ENCODE data around the gene PHYH.

PHYH gene

GRCh38 chr10:13306103-13306502, 6.2 kb upstream of the PHYH start:
- Histone ChIP-seq H3K4me2 (ENCODE audit: low read length) (no peak overlapping the region), H3K9me2 (ENCODE audit: low read depth, low read length) (no peaks in the 10 kb centered on the region), H3K9ac (ENCODE audit: low read length) (no peak overlapping the region), H3K27ac (ENCODE audit: low read depth, low read length, poor library complexity, severe bottlenecking) (no peak overlapping the region), H3K4me3 (ENCODE audit: low read depth, low read length, poor library complexity, severe bottlenecking) (no peak overlapping the region), H3K4me1 (ENCODE audit: insufficient read depth, low read length, severe bottlenecking) (peaks cover 9% of the 10 kb centered on the region), H3K79me2 (ENCODE audit: insufficient read depth, low read length) (no peaks in the 10 kb centered on the region), H3F3A (ENCODE audit: insufficient read depth, low read length) (no peaks in the 10 kb centered on the region), H4K20me1 (ENCODE audit: insufficient read depth, low read length) (no peaks in the 10 kb centered on the region), H3K36me3 (ENCODE audit: insufficient read depth, low read length) (no peaks in the 10 kb centered on the region), H3K9me3 (ENCODE audit: low read length) (no peaks in the 10 kb centered on the region), H2AFZ (ENCODE audit: low read length) (no peak overlapping the region), H3K27me3 (ENCODE audit: insufficient read depth, low read length) (no peaks in the 10 kb centered on the region)
- no peak for TF ChIP-seq EZH2 (IDR thresholded peaks at IDR 0.05; ENCODE audit: borderline replicate concordance, low read length)
- no peak for TF ChIP-seq CTCF (IDR thresholded peaks at IDR 0.05; ENCODE audit: low read length)

GRCh38 chr10:13302821-13303555, 3.1 kb upstream of the PHYH start:
- Histone ChIP-seq H3K4me3 (ENCODE audit: low read depth, low read length, poor library complexity, severe bottlenecking) (peak overlapping the region; percentile 58), H2AFZ (ENCODE audit: low read length) (no peak overlapping the region)

GRCh38 chr10:13298748-13299436, 972 bp downstream of the PHYH start:
- Histone ChIP-seq H3K27ac (ENCODE audit: low read depth, low read length, poor library complexity, severe bottlenecking) (no peak overlapping the region), H3K79me2 (ENCODE audit: insufficient read depth, low read length) (no peaks in the 10 kb centered on the region), H3F3A (ENCODE audit: insufficient read depth, low read length) (no peaks in the 10 kb centered on the region), H3K4me3 (ENCODE audit: low read depth, low read length, poor library complexity, severe bottlenecking) (peak overlapping the region; percentile 68), H3K4me2 (ENCODE audit: low read length) (peak overlapping the region; percentile 82), H2AFZ (ENCODE audit: low read length) (no peak overlapping the region), H3K9me3 (ENCODE audit: low read length) (no peaks in the 10 kb centered on the region), H3K9ac (ENCODE audit: low read length) (peak overlapping the region; percentile 74), H3K36me3 (ENCODE audit: insufficient read depth, low read length) (no peaks in the 10 kb centered on the region), H3K27me3 (ENCODE audit: insufficient read depth, low read length) (peaks cover 5% of the 10 kb centered on the region; the same call in 1 of the 2 replicates), H3K9me2 (ENCODE audit: low read depth, low read length) (no peaks in the 10 kb centered on the region), H3K4me1 (ENCODE audit: insufficient read depth, low read length, severe bottlenecking) (peaks cover 15% of the 10 kb centered on the region), H4K20me1 (ENCODE audit: insufficient read depth, low read length) (no peaks in the 10 kb centered on the region)
- TF ChIP-seq EZH2 (IDR thresholded peaks at IDR 0.05; ENCODE audit: borderline replicate concordance, low read length) (no peak), CTCF (IDR thresholded peaks at IDR 0.05; ENCODE audit: low read length) (no peak)

More at GRCh38 chr10:13302821-13303555, 3.1 kb upstream of the PHYH start:
- no peaks in the 10 kb centered on the region for H4K20me1 ChIP-seq (ENCODE audit: insufficient read depth, low read length)
- H3K4me2 ChIP-seq (ENCODE audit: low read length): no peak overlapping the region; the same call in 1 of the 2 replicates
- H3K9ac ChIP-seq (ENCODE audit: low read length): no peak overlapping the region
- no peaks in the 10 kb centered on the region for H3K9me2 ChIP-seq (ENCODE audit: low read depth, low read length)
- H3K79me2 ChIP-seq (ENCODE audit: insufficient read depth, low read length): no peaks in the 10 kb centered on the region
- peaks cover 15% of the 10 kb centered on the region for H3K4me1 ChIP-seq (ENCODE audit: insufficient read depth, low read length, severe bottlenecking)
- H3K27me3 ChIP-seq (ENCODE audit: insufficient read depth, low read length): peaks cover 5% of the 10 kb centered on the region; the same call in 1 of the 2 replicates
- no peaks in the 10 kb centered on the region for H3K36me3 ChIP-seq (ENCODE audit: insufficient read depth, low read length)
- no peak overlapping the region for H3K27ac ChIP-seq (ENCODE audit: low read depth, low read length, poor library complexity, severe bottlenecking)
- no peaks in the 10 kb centered on the region for H3K9me3 ChIP-seq (ENCODE audit: low read length)
- no peaks in the 10 kb centered on the region for H3F3A ChIP-seq (ENCODE audit: insufficient read depth, low read length)
- TF ChIP-seq EZH2 (IDR thresholded peaks at IDR 0.05; ENCODE audit: borderline replicate concordance, low read length): no peak
